CD4-positive, alpha-beta T cell treated with Interleukin-6 for 4 hours (primary cell): ENCODE measurements around the gene APOM.

Experiments
- DNase-seq: peaks from one replicate; pipeline ENCODE4 v3.0.0-alpha.2; 2020; ENCODE audit warnings: mixed read lengths

The APOM gene

GRCh38 chr6:31658983-31659648, 3.4 kb downstream of the APOM start:
- DNase-seq: no peak

GRCh38 chr6:31659649-31660380, 4.1 kb downstream of the APOM start:
- peak; percentile 21 for DNase-seq

GRCh38 chr6:31660381-31661261, 4.9 kb downstream of the APOM start, which contains the start of gene C6orf47:
C6orf47 (minus strand) TSS chr6:31660778; CDS start chr6:31659947, 831 bp downstream.
- peak; percentile 87 for DNase-seq

GRCh38 chr6:31661262-31662123, 5.8 kb downstream of the APOM start:
- DNase-seq: no peak

- no peak for DNase-seq
Measured at GRCh38 chr6:31662124-31662723, 6.5 kb downstream of the APOM start.

GRCh38 chr6:31663126-31663960, 7.6 kb downstream of the APOM start:
- DNase-seq: no peak

GRCh38 chr6:31663961-31664789, 8.5 kb downstream of the APOM start:
- DNase-seq: no peak

- peak; percentile 94 for DNase-seq
Measured at GRCh38 chr6:31664790-31665500, 9.3 kb downstream of the APOM start, which contains the start of gene GPANK1. GPANK1 (minus strand) TSS chr6:31664997; CDS start chr6:31664478, 519 bp downstream.

GRCh38 chr6:31665501-31666336, 10.0 kb downstream of the APOM start, which contains the start of gene CSNK2B:
CSNK2B (plus strand) TSS chr6:31666080; CDS start chr6:31666832, 752 bp downstream.
- peak; percentile 98 for DNase-seq

GRCh38 chr6:31666337-31666965, 10.8 kb downstream of the APOM start:
- no peak for DNase-seq

- no peak for DNase-seq
Measured at GRCh38 chr6:31669676-31670075, 14.0 kb downstream of the APOM start, which contains the start of gene LY6G5B. LY6G5B (plus strand) TSS chr6:31669976; CDS start chr6:31670951, 975 bp downstream.

GRCh38 chr6:31676322-31676903, 20.7 kb downstream of the APOM start:
- DNase-seq: no peak

- DNase-seq: no peak
Measured at GRCh38 chr6:31676904-31677303, 21.2 kb downstream of the APOM start.

- DNase-seq: no peak
Measured at GRCh38 chr6:31677955-31678354, 22.3 kb downstream of the APOM start.

- peak; percentile 76 for DNase-seq
Measured at GRCh38 chr6:31680226-31681134, 24.8 kb downstream of the APOM start, which contains the start of gene LY6G5C. LY6G5C (minus strand) TSS chr6:31681067; CDS start chr6:31680373, 694 bp downstream.
